ENCODE results near the gene UGT8.
"Not testable (repeated sequence)": the region's sequence is repeated elsewhere in the genome, so short reads cannot be mapped to it uniquely, and the experiment has no call there.

Gene UGT8

GRCh38 chr4:114615435-114615834, 16.8 kb downstream of the UGT8 start:
- ChIA-PET POLR2A (no interaction called here), CTCF (no interaction called here)
- TF ChIP-seq, protein P1, sequence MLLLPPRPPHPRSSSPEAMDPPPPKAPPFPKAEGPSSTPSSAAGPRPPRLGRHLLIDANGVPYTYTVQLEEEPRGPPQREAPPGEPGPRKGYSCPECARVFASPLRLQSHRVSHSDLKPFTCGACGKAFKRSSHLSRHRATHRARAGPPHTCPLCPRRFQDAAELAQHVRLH (tag by site-specific recombination; IDR thresholded peaks at IDR 0.05), result no peak
- TF ChIP-seq ZNF629 (tag by site-specific recombination; IDR thresholded peaks at IDR 0.05), result no peak
- TF ChIP-seq ZNF335 (tag by site-specific recombination; conservative IDR thresholded peaks at IDR 0.05), result no peak
- TF ChIP-seq PRDM10 (tag by site-specific recombination; IDR thresholded peaks at IDR 0.05), result no peak
- TF ChIP-seq ZNF558 (tag by site-specific recombination; IDR thresholded peaks at IDR 0.05), result no peak
- no peak for TF ChIP-seq KLF7 (tag by site-specific recombination; IDR thresholded peaks at IDR 0.05; ENCODE audit: borderline replicate concordance)
- TF ChIP-seq ZNF488 (tag by site-specific recombination; IDR thresholded peaks at IDR 0.05), result no peak
- TF ChIP-seq ZFP37 (tag by site-specific recombination; IDR thresholded peaks at IDR 0.05), result no peak
- TF ChIP-seq MYNN (tag by site-specific recombination; IDR thresholded peaks at IDR 0.05; ENCODE audit: borderline replicate concordance), result no peak
- TF ChIP-seq ZNF280D (tag by site-specific recombination; IDR thresholded peaks at IDR 0.05), result no peak
- TF ChIP-seq OVOL3 (tag by site-specific recombination; IDR thresholded peaks at IDR 0.05), result no peak
- TF ChIP-seq ZNF423 (tag by site-specific recombination; IDR thresholded peaks at IDR 0.05), result no peak
- TF ChIP-seq ZNF416 (tag by site-specific recombination; IDR thresholded peaks at IDR 0.05), result no peak
- no peak for TF ChIP-seq BCL11A (tag by site-specific recombination; IDR thresholded peaks at IDR 0.05; ENCODE audit: low read depth)
- no peak for TF ChIP-seq HOXA7 (CRISPR knock-in tag; IDR thresholded peaks at IDR 0.05; ENCODE audit: borderline replicate concordance)
- no peak for TF ChIP-seq ZNF530 (tag by site-specific recombination; IDR thresholded peaks at IDR 0.05; ENCODE audit: low read depth)
- TF ChIP-seq ZNF19 (tag by site-specific recombination; IDR thresholded peaks at IDR 0.05; ENCODE audit: low read depth), result no peak
- no peak for TF ChIP-seq ZNF366 (tag by site-specific recombination; conservative IDR thresholded peaks at IDR 0.05)
- Histone ChIP-seq H3K9me3 (ENCODE audit: control insufficient read depth, insufficient read depth, low read depth, low read length) (no peaks in the 10 kb centered on the region), H3K27ac (ENCODE audit: extremely low read depth, low read depth, low read length) (no peak overlapping the region), H3K36me3 (ENCODE audit: control insufficient read depth in 2 of 2, insufficient read depth in 1 of 2, low read length in 2 of 2) (no peaks in the 10 kb centered on the region), H3K4me1 (ENCODE audit: control insufficient read depth, insufficient read depth, low read length) (no peaks in the 10 kb centered on the region), H3K4me3 (ENCODE audit: low read depth, low read length) (no peak overlapping the region)

DNA sequence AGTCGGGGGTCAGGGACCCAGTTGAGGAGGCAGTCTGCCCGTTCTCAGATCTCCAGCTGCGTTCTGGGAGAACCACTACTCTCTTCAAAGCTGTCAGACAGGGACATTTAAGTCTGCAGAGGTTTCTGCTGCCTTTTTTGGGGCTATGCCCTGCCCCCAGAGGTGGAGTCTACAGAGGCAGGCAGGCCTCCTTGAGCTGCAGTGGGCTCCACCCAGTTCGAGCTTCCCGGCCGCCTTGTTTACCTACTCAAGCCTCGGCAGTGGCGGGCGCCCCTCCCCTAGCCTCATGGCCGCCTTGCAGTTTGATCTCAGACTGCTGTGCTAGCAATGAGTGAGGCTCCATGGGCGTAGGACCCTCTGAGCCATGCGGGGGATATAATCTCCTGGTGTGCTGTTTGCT, 17.4 kb downstream of the UGT8 start:
- H3K9me3 ChIP-seq (ENCODE audit: control insufficient read depth, insufficient read depth, low read depth, low read length); H3K4me1 ChIP-seq (ENCODE audit: control insufficient read depth, insufficient read depth, low read length); H3K4me3 ChIP-seq (ENCODE audit: low read depth, low read length); H3K36me3 ChIP-seq (ENCODE audit: control insufficient read depth in 2 of 2, insufficient read depth in 1 of 2, low read length in 2 of 2); H3K27ac ChIP-seq (ENCODE audit: extremely low read depth, low read depth, low read length); POLR2A ChIA-PET; CTCF ChIA-PET: not testable (repeated sequence)
- TF ChIP-seq ZBTB8A (tag by site-specific recombination; IDR thresholded peaks at IDR 0.05), result 0 out of 2 replicates have a peak, but pooled peaks have one; percentile 23

Data from HEK293 (cell line).